ENCODE results near the gene MESP1.

- TF ChIP-seq EP300 (IDR thresholded peaks at IDR 0.05): no peak
- TF ChIP-seq CTCF (IDR thresholded peaks at IDR 0.05): no peak
Observed at GRCh38 chr15:89754361-89755154, 3.5 kb upstream of the MESP1 start.
